Skeletal muscle satellite cell (primary cell): Measurements from ENCODE around the gene ZNF177.

ENCODE experiments used
- H3K27me3 ChIP-seq: 2 replicates; pipeline ENCODE4 v1.7.0; 2013; ENCODE audit warnings: low read length; ENCODE audit not compliant: control insufficient read depth, insufficient read depth
- H3K36me3 ChIP-seq: 2 replicates; pipeline ENCODE4 v1.7.0; 2013; ENCODE audit warnings: mild to moderate bottlenecking, control low read depth, low read length; ENCODE audit not compliant: insufficient read depth
- H3K4me1 ChIP-seq: 2 replicates; pipeline ENCODE4 v1.7.0; 2013; ENCODE audit warnings: low read length; ENCODE audit not compliant: control insufficient read depth, insufficient read depth
- H3K4me2 ChIP-seq: 2 replicates; pipeline ENCODE4 v1.7.0; 2013; ENCODE audit warnings: mild to moderate bottlenecking, low read length
- H3K4me3 ChIP-seq: 2 replicates; pipeline ENCODE4 v1.7.0; 2013; ENCODE audit warnings: low read length
- H3K9ac ChIP-seq: 2 replicates; pipeline ENCODE4 v1.7.0; 2013; ENCODE audit warnings: mild to moderate bottlenecking, low read depth, low read length, moderate library complexity
- H3K9me3 ChIP-seq: replicated peaks from 2 replicates; pipeline ENCODE4 v1.7.0; 2013; ENCODE audit warnings: mild to moderate bottlenecking, control low read depth, low read length

Gene ZNF177

GRCh38 chr19:9431475-9431874, 68.7 kb downstream of the ZNF177 start:
- H3K4me2 ChIP-seq, result no peak overlapping the region
- H3K4me3 ChIP-seq, result no peak overlapping the region
- H3K9me3 ChIP-seq, result no peaks in the 10 kb centered on the region
- no peaks in the 10 kb centered on the region for H3K27me3 ChIP-seq
- peaks cover 33% of the 10 kb centered on the region for H3K36me3 ChIP-seq
- H3K9ac ChIP-seq, result no peak overlapping the region
- peaks cover 10% of the 10 kb centered on the region for H3K4me1 ChIP-seq
